ENCODE data around the gene AFAP1L1.
A peak's percentile ranks its signal among the peaks of the same experiment; 100 is the strongest.

Gene AFAP1L1

DNA sequence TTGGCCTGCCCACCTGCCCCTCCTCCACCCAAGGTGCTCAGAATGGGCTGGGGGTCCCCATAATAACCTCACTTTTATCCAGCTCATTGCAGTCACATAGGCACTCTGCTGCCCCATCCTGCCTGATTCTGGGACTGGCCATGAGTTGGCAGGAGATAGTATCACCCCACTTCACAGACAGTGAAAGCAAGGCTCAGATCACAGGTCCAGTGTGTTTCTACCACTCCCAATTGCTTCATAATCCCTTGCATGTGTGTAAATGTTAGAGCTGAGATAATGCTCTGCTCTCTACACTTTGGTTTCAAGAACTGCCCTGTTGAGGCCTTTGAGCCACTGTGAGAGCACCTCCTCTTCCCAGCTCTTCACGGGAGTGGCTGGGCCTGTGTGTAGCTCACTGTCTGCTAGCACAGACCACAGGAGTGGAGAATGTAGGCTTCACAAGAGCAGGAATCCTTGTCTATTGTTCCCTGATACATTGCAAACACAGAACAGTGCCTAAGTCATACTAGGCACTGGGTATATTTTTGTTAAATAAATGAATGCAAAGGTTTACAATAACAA is 94.6 kb downstream of the AFAP1L1 start:
- TF ChIP-seq, protein P1, sequence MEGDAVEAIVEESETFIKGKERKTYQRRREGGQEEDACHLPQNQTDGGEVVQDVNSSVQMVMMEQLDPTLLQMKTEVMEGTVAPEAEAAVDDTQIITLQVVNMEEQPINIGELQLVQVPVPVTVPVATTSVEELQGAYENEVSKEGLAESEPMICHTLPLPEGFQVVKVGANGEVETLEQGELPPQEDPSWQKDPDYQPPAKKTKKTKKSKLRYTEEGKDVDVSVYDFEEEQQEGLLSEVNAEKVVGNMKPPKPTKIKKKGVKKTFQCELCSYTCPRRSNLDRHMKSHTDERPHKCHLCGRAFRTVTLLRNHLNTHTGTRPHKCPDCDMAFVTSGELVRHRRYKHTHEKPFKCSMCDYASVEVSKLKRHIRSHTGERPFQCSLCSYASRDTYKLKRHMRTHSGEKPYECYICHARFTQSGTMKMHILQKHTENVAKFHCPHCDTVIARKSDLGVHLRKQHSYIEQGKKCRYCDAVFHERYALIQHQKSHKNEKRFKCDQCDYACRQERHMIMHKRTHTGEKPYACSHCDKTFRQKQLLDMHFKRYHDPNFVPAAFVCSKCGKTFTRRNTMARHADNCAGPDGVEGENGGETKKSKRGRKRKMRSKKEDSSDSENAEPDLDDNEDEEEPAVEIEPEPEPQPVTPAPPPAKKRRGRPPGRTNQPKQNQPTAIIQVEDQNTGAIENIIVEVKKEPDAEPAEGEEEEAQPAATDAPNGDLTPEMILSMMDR (IDR thresholded peaks at IDR 0.05; ENCODE audit: low read depth, low read length, missing control alignments): no peak
- DNase-seq (ENCODE audit: extremely low read depth, low read depth): no peak
- no peak overlapping the region for H3K4me3 ChIP-seq (replicated peaks; ENCODE audit: low read depth, low read length)

DNA sequence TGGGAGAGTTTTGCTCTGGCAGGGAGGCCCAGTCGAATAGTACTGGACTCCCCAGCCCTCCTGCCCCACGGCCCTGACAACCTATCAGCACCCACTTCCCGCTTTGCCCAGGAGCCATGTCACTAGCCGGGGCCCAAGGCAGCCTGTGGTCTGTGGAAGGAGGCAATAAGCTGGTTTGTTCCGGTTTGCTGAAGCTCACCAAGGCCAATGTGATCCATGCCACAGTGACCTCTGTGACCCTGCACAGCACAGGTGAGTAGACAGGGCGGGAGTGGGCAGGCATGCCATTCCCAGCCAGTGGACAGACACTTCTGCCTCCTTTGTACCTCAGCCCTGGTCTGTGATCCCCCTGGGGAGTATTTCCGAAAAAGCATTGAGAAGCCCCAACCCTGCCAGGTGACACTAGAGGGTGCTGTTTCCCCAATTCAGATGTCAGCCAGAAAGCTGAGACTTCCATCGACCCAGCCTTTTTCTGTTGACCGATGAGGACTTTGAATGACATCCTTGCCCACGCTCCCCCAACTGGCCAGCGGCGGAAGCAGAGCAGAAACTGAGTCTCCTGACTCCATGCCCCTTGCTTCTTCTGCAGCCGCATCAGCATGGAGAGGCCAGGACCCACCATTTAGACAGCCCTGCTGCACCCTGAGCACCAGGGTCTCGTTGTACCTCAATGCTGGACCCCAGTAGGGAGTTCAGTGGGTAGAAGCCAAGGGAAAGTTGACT is 95.8 kb downstream of the AFAP1L1 start:
- H3K4me3 ChIP-seq (replicated peaks; ENCODE audit: low read depth, low read length): no peak overlapping the region
- peak; percentile 69 for DNase-seq (ENCODE audit: extremely low read depth, low read depth)
- TF ChIP-seq, protein P1 (IDR thresholded peaks at IDR 0.05; ENCODE audit: low read depth, low read length, missing control alignments): peak; percentile 96

DNA sequence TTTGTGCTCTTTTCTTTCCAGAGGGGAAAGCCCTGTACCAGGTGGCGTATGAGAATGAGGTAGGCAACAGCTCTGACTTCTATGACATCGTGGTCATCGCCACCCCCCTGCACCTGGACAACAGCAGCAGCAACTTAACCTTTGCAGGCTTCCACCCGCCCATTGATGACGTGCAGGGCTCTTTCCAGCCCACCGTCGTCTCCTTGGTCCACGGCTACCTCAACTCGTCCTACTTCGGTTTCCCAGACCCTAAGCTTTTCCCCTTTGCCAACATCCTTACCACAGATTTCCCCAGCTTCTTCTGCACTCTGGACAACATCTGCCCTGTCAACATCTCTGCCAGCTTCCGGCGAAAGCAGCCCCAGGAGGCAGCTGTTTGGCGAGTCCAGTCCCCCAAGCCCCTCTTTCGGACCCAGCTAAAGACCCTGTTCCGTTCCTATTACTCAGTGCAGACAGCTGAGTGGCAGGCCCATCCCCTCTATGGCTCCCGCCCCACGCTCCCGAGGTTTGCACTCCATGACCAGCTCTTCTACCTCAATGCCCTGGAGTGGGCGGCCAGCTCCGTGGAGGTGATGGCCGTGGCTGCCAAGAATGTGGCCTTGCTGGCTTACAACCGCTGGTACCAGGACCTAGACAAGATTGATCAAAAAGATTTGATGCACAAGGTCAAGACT is 96.5 kb downstream of the AFAP1L1 start:
- no peak for DNase-seq (ENCODE audit: extremely low read depth, low read depth)
- TF ChIP-seq, protein P1 (IDR thresholded peaks at IDR 0.05; ENCODE audit: low read depth, low read length, missing control alignments): no peak

DNA sequence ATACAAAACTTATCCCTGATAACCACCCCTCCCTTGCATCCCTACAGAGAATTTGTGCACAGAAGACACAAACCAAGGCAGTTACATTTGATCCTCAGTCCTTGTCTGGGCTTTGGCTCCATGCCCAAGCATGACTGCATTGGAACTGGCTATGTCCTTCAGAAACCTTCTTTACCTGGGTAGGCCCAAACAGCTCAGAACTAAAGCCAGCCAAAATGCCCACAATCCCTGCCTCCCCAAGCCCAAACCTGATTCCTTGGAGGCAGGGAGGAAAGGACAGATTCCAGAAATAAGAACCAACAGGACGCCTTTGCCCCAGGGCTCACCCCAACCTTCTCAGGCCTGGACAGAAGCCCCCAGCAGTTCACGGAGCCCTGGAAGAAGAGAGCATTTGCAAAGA is 99.2 kb downstream of the AFAP1L1 start:
- TF ChIP-seq, protein P1 (IDR thresholded peaks at IDR 0.05; ENCODE audit: low read depth, low read length, missing control alignments): no peak
- DNase-seq (ENCODE audit: extremely low read depth, low read depth): no peak
- no peak overlapping the region for H3K4me3 ChIP-seq (replicated peaks; ENCODE audit: low read depth, low read length)

More for the DNA sequence above, 96.5 kb downstream of the AFAP1L1 start:
- H3K4me3 ChIP-seq (replicated peaks; ENCODE audit: low read depth, low read length): no peak overlapping the region

DNA sequence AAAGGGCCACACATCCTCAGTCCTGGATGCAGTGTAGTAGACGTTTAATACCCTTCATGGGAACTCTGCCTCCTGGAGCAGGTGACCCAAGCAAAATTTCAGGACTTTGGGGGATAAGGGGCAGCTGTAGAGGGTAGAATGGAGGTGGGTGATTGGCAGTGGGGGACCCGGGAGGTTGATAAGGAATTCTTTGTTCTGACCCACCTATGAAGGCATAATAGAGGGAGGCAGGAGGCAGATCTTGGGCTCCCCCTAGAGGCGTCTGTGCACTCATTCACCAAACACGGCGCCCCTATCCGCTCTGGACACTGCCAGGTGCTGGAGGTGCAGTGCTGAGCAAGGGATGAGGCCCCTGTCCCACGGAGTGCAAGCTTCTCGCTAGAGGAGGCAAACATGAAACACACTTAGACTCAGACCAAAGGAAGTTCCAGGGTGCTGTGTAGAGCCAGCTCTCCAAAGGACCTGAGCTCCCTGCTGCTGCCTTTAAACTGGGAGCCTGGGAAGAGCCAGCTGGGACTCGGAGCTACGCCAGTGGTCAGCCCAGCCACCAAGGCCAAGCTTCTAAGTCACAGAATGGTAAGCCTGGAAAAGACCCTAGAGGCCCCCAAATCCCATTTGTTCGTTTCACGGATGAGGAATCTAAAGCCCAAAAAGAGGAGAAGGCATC is 99.8 kb downstream of the AFAP1L1 start:
- no peak overlapping the region for H3K4me3 ChIP-seq (replicated peaks; ENCODE audit: low read depth, low read length)
- no peak for DNase-seq (ENCODE audit: extremely low read depth, low read depth)
- TF ChIP-seq, protein P1 (IDR thresholded peaks at IDR 0.05; ENCODE audit: low read depth, low read length, missing control alignments): peak; percentile 83

DNA sequence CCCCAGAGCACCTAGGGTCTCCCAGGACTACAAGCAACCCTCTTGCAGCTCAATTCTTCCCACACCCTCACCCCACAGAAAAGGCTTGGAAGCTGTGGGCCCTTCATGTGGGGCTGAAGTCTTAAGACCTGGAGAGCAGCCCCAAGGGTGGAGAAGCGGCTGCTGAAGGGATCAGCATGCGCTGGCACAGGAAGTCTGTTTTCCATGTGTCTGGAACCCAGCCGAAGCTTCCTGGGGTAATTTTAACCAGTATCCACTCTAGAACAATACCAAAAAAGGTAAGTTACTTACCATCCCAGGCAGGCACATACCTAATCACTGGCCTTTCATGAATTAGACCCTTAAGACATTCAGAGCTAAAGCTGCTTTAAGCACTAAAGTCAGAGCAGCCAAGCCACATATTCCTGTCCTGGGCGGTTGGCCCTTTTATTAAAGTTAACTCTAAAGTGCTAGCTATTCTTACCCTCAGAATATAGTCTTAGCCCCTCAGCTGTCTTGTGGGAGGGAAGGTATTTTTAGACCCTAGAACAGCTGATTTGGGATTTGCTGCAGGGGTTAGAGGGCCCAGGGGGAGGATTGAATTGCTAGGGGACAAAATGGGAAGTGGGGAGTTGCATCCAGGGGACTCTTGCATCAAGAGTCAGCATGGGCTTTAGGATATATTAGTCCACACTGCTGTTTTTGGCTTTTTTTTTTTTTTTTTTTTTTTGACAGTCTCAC is 100.6 kb downstream of the AFAP1L1 start:
- no peak overlapping the region for H3K4me3 ChIP-seq (replicated peaks; ENCODE audit: low read depth, low read length)
- TF ChIP-seq, protein P1 (IDR thresholded peaks at IDR 0.05; ENCODE audit: low read depth, low read length, missing control alignments): no peak
- no peak for DNase-seq (ENCODE audit: extremely low read depth, low read depth)

All from HFF-Myc (cell line).